Trophoblast cell (in vitro differentiated cells and primary cell): ENCODE measurements around the gene SOBP.
A peak's percentile ranks its signal among the peaks of the same experiment; 100 is the strongest.

Experiments
- DNase-seq, 2 donors: peaks; one replicate each; pipeline ENCODE4 v3.0.0-alpha.2; 2016
- H2AFZ ChIP-seq: 2 replicates; pipeline ENCODE4 v1.6.1; 2013; ENCODE audit warnings: low read length, moderate library complexity, mild to moderate bottlenecking; ENCODE audit not compliant: insufficient read depth, poor library complexity
- H2AK5ac ChIP-seq: 2 replicates; pipeline ENCODE4 v1.6.1; 2013; ENCODE audit warnings: mild to moderate bottlenecking, low read length
- H2BK120ac ChIP-seq: 2 replicates; pipeline ENCODE4 v1.6.1; 2013; ENCODE audit warnings: low read length, mild to moderate bottlenecking, moderate library complexity; ENCODE audit not compliant: insufficient read depth, poor library complexity
- H2BK12ac ChIP-seq: 2 replicates; pipeline ENCODE4 v1.6.1; 2013; ENCODE audit warnings: mild to moderate bottlenecking, low read length, moderate library complexity
- H2BK5ac ChIP-seq: 2 replicates; pipeline ENCODE4 v1.6.1; 2013; ENCODE audit warnings: low read length, low read depth, moderate library complexity, mild to moderate bottlenecking; ENCODE audit not compliant: poor library complexity
- H3K14ac ChIP-seq: 2 replicates; pipeline ENCODE4 v1.6.1; 2013; ENCODE audit warnings: mild to moderate bottlenecking, low read length
- H3K18ac ChIP-seq: 2 replicates; pipeline ENCODE4 v1.6.1; 2013; ENCODE audit warnings: mild to moderate bottlenecking, low read length
- H3K23ac ChIP-seq: 2 replicates; pipeline ENCODE4 v1.6.1; 2013; ENCODE audit warnings: low read length
- H3K27ac ChIP-seq: 2 replicates; pipeline ENCODE4 v1.5.1; 2013; ENCODE audit warnings: low read depth, mild to moderate bottlenecking, inconsistent platforms, low read length, moderate library complexity
- H3K27me3 ChIP-seq: 2 replicates; pipeline ENCODE4 v1.6.1; 2013; ENCODE audit warnings: inconsistent platforms, mild to moderate bottlenecking, low read length, moderate library complexity; ENCODE audit not compliant: insufficient read depth
- H3K36me3 ChIP-seq, 2 experiments: 1 replicate in 1 of 2; 2 replicates in 1 of 2; pipeline ENCODE4 v1.6.1; 2013; ENCODE audit warnings: low read length in 2 of 2, mild to moderate bottlenecking in 2 of 2, moderate library complexity in 1 of 2; ENCODE audit not compliant: insufficient read depth in 2 of 2, control insufficient read depth in 1 of 2
- H3K4ac ChIP-seq: 2 replicates; pipeline ENCODE4 v1.6.1; 2013; ENCODE audit warnings: low read depth, mild to moderate bottlenecking, low read length, moderate library complexity
- H3K4me1 ChIP-seq, 2 experiments: 1 replicate in 1 of 2; 2 replicates in 1 of 2; pipeline ENCODE4 v1.6.1; 2013; ENCODE audit warnings: low read length in 2 of 2, mild to moderate bottlenecking in 2 of 2, moderate library complexity in 1 of 2; ENCODE audit not compliant: insufficient read depth in 2 of 2, control insufficient read depth in 1 of 2
- H3K4me2 ChIP-seq: 2 replicates; pipeline ENCODE4 v1.6.1; 2013; ENCODE audit warnings: inconsistent platforms, mild to moderate bottlenecking, low read length, moderate library complexity
- H3K4me3 ChIP-seq: 2 replicates; pipeline ENCODE4 v1.5.1; 2013; ENCODE audit warnings: mild to moderate bottlenecking, low read depth, low read length, inconsistent platforms
- H3K79me1 ChIP-seq: one replicate; pipeline ENCODE4 v1.6.1; 2013; ENCODE audit warnings: low read length
- H3K79me2 ChIP-seq: 2 replicates; pipeline ENCODE4 v1.6.1; 2013; ENCODE audit warnings: low read length, mild to moderate bottlenecking; ENCODE audit not compliant: control insufficient read depth, insufficient read depth, poor library complexity
- H3K9ac ChIP-seq: 2 replicates; pipeline ENCODE4 v1.6.1; 2013; ENCODE audit warnings: mild to moderate bottlenecking, low read length
- H3K9me3 ChIP-seq: 2 replicates; pipeline ENCODE4 v1.6.1; 2013; ENCODE audit warnings: low read depth, mild to moderate bottlenecking, control low read depth, inconsistent platforms, low read length; ENCODE audit not compliant: insufficient read depth
- H4K12ac ChIP-seq: 2 replicates; pipeline ENCODE4 v1.6.1; 2013; ENCODE audit warnings: low read depth, mild to moderate bottlenecking, low read length, moderate library complexity
- H4K8ac ChIP-seq: 2 replicates; pipeline ENCODE4 v1.6.1; 2013; ENCODE audit warnings: low read depth, mild to moderate bottlenecking, low read length, moderate library complexity
- H4K91ac ChIP-seq: one replicate; pipeline ENCODE4 v1.6.1; 2013; ENCODE audit warnings: low read depth, mild to moderate bottlenecking, low read length, moderate library complexity
- WGBS: extraction: QIAGEN DNeasy Blood & Tissue Kit; methylation state at CpG from one replicate; pipeline ENCODE4 v1.1.7; 2013; ENCODE audit warnings: missing lambda C conversion rate; ENCODE audit not compliant: insufficient read length, insufficient coverage; ENCODE audit errors: extremely low coverage; 5-methylcytosine and 5-hydroxymethylcytosine counted together

The SOBP gene

DNA sequence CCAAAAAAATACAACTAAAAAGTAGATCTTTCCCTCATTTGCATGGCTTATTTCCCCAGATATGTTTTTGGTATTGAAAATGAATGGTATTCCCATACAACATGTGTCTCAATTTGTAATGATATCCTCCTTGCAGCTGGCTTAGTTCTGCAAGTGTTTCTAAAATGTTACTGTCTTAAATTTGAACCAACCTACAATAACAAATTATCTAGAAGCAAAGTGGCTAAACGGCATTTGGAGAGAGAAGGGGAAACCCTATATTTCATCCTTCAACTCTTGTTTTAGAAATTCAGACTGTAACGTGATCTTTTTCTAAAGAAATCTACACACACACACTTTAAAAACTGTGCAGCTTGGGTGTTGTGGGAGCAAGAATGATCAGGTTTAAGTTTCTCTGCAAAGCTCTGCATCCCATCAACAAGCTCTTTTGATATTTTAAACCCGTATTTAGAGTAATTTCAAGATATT lies 153.0 kb downstream of the SOBP start:
- Histone ChIP-seq H3K4me3 (no peak overlapping the region), H3K27me3 (no peaks in the 10 kb centered on the region), H3K18ac (no peak overlapping the region), H2BK120ac (no peak overlapping the region), H3K79me1 (no peaks in the 10 kb centered on the region), H3K14ac (no peak overlapping the region), H3K23ac (no peak overlapping the region), H3K4me1 (no peaks in the 10 kb centered on the region), H2BK12ac (no peak overlapping the region), H4K8ac (no peak overlapping the region), H3K27ac (no peak overlapping the region), H3K79me2 (no peaks in the 10 kb centered on the region), H3K9ac (no peak overlapping the region), H2AK5ac (no peak overlapping the region), H4K91ac (no peak overlapping the region), H4K12ac (no peak overlapping the region), H3K36me3 (no peaks in the 10 kb centered on the region), H3K4me2 (no peak overlapping the region), H2AFZ (no peak overlapping the region), H3K9me3 (no peaks in the 10 kb centered on the region), H3K4ac (no peak overlapping the region), H2BK5ac (no peak overlapping the region)
- no CpG with 5 or more reads among the region's 3 CpGs for WGBS
- DNase-seq, result no peak

DNA sequence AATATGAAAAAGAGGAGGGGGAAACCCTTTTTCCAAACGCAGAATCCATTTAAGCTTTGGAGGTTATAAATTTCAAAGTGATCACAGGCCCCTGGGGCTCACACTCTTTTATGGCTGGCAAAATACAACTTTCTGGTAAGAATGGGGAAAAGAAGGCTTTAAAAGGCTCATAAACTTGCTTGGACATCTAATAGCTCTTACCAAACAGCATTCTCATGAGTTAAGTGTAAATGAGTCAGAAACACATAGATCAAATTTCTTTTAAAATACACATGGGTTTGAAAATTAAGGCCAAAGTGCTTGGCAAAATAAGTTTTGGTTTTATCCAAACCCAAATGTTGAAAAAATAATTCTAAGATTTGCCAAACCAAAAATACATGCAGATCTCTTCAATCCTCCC lies 154.6 kb downstream of the SOBP start:
- H3K79me2 ChIP-seq, result no peaks in the 10 kb centered on the region
- no peak overlapping the region for H3K4me3 ChIP-seq
- no CpG with 5 or more reads among the region's 1 CpG for WGBS

DNA sequence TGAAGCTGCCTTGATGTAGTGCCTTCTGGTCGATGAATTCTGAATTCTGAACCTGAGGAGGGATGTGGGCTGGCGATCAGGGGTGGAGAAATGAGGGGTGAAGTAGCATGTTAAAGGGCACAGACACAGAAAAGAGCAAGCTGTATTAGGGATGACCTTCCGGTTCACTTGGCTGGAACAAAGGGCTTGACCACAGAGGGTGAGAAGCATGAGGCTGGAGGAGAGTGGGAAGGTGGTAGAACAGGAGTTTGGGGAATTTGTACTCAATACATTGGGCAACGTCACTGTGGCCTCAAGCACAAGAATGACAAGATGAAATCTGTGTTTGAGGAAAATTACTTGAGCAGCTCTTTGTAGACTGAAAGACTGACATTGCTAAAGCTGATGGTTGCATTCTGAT lies 155.8 kb downstream of the SOBP start:
- Histone ChIP-seq H3K9ac (no peak overlapping the region), H2BK12ac (no peak overlapping the region), H3K9me3 (no peaks in the 10 kb centered on the region), H3K4me2 (no peak overlapping the region), H3K14ac (no peak overlapping the region), H3K18ac (no peak overlapping the region), H4K12ac (no peak overlapping the region), H3K27ac (no peak overlapping the region), H2AK5ac (no peak overlapping the region), H2BK120ac (no peak overlapping the region), H2AFZ (no peak overlapping the region), H3K79me1 (no peaks in the 10 kb centered on the region), H4K91ac (no peak overlapping the region), H3K4me3 (no peak overlapping the region), H3K79me2 (no peaks in the 10 kb centered on the region), H4K8ac (no peak overlapping the region), H3K27me3 (no peaks in the 10 kb centered on the region), H3K4ac (no peak overlapping the region), H3K23ac (no peak overlapping the region), H2BK5ac (no peak overlapping the region), H3K36me3 (no peaks in the 10 kb centered on the region), H3K4me1 (no peaks in the 10 kb centered on the region)
- no CpG with 5 or more reads among the region's 4 CpGs for WGBS
- DNase-seq, result peak; percentile 47 to 87

More for the DNA sequence above, 154.6 kb downstream of the SOBP start:
- no peak overlapping the region for H2AFZ ChIP-seq
- H3K36me3 ChIP-seq, result no peaks in the 10 kb centered on the region
- H3K4me1 ChIP-seq, result no peaks in the 10 kb centered on the region
- H3K18ac ChIP-seq, result no peak overlapping the region
- H3K4ac ChIP-seq, result no peak overlapping the region
- no peak overlapping the region for H2AK5ac ChIP-seq
- no peak overlapping the region for H3K27ac ChIP-seq
- H3K23ac ChIP-seq, result no peak overlapping the region
- no peak overlapping the region for H2BK5ac ChIP-seq
- H2BK120ac ChIP-seq, result no peak overlapping the region
- no peak overlapping the region for H2BK12ac ChIP-seq
- no peak overlapping the region for H3K4me2 ChIP-seq
- H3K14ac ChIP-seq, result no peak overlapping the region
- H3K27me3 ChIP-seq, result no peaks in the 10 kb centered on the region
- peak in 1 of 2 donors; percentile 32 for DNase-seq
- H4K91ac ChIP-seq, result no peak overlapping the region
- no peak overlapping the region for H3K9ac ChIP-seq
- no peak overlapping the region for H4K8ac ChIP-seq
- H4K12ac ChIP-seq, result no peak overlapping the region
- no peaks in the 10 kb centered on the region for H3K79me1 ChIP-seq
- H3K9me3 ChIP-seq, result no peaks in the 10 kb centered on the region

DNA sequence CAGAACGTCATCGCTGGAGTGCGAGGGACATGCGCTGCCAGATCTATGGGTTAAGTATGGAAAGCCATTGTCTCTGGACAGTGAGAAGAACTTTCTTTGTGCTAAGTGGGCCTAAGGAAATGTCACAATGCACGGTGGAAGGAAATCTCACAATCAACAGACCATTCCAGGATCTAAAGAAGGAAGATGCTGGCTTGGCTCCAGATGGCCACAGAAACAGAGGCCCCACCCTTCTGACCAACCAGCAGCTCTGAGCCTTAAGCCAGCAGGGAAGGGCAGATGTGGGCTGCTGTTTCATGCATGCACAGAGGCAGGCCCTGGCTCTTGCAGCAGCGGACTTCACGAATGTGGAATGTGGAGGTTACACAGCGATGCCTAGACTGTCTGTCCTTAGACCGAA lies 156.3 kb downstream of the SOBP start:
- peak; percentile 96 to 97 for DNase-seq
- Histone ChIP-seq H3K23ac (no peak overlapping the region), H3K4me3 (no peak overlapping the region), H3K36me3 (no peaks in the 10 kb centered on the region), H3K9me3 (no peaks in the 10 kb centered on the region), H4K91ac (no peak overlapping the region), H4K8ac (no peak overlapping the region), H3K27me3 (no peaks in the 10 kb centered on the region), H3K4me1 (no peaks in the 10 kb centered on the region), H2AFZ (no peak overlapping the region), H3K27ac (no peak overlapping the region), H2BK120ac (no peak overlapping the region), H3K14ac (no peak overlapping the region), H3K4ac (no peak overlapping the region), H2BK12ac (no peak overlapping the region), H4K12ac (no peak overlapping the region), H3K9ac (no peak overlapping the region), H3K79me1 (no peaks in the 10 kb centered on the region), H2BK5ac (no peak overlapping the region), H3K79me2 (no peaks in the 10 kb centered on the region), H2AK5ac (no peak overlapping the region), H3K4me2 (no peak overlapping the region), H3K18ac (no peak overlapping the region)
- WGBS, result no CpG with 5 or more reads among the region's 9 CpGs
